NCI-H146 (cell line): ENCODE results near the gene MRPL24.

Source experiments
- DNase-seq: peaks from one replicate; lab custom pipeline; 2025; lab: John Stamatoyannopoulos, UW

The MRPL24 gene

DNA sequence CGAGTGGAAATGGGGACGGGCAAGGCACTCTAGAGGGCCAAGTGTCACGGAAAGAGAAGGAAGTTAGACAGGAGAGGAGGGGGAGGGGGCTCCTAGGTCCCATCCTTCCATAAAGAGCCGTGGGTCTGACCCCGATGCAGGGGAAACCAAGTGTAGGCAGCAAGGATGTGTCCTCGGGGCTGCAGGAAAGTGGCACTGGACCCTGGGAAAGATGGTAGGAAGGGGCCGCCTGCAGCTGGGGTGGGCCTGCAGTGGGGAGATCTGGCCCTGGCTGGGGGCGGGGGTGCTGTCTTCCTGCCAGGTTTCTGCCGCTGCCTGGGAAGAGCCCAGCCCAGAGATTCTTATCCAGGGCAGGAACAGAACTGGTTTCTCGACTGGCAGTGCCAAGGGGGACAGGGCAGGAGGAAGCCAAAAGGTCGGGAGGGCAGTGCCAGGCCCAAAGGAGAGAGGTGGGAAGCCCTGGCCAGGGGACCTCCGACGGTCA is 48.4 kb downstream of the MRPL24 start:
- DNase-seq: no peak

DNA sequence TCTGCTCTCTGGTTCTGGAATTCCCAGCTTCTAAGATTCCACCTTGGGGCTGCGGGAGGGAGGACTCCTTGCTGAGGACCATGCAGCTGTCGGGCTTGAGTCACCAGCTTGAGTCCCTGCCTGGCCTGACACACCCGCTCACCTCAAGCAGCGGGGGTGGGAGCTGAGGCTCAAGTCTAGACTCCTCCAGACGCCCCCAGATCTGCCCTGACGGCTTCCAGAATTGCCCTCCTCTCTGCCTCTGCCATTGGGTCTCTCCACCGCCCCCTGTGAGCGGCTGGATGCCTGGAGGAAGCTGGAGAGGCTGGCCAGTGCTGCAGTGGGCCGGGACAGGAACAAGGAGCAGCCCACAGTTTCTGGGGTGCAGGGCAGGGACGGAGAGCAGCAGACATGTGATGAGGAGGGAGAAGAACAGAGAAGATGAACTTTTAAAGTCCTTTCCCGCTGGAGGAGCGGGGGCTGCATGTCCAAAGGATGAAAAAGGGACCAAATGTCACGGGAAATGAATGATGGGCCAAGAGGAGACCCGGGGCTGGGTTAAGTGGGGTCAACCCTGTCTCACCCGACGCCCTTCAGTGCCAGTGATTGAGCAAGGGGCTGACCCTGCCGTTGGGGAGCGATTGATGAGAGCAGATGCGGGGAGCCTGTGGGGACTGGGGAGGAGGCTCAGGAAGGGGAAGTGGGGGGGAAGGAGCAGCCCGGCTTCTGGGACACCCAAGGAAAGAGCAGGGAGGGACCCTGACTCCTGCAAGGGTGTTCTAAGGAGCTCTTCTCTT is 49.0 kb downstream of the MRPL24 start:
- no peak for DNase-seq

DNA sequence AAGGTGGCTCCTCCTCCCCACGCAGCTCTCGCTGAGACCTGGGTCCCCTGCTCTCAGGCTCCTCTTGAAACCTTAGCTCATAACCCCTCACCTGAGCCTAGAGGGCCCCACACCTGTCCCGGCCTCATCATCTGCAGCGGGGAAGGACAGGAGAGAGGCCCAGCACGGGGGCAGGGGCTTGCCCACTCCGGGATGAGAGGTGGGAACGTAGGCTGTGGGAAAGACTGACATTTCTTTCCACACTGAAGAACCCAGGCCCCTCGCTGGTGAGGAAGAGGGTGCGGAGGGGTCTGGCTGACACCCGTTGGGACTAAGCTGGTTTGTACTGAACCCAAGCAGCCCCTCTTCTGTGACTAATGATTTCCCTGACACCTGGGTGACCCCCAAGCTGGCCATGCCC is 49.7 kb downstream of the MRPL24 start:
- no peak for DNase-seq

DNA sequence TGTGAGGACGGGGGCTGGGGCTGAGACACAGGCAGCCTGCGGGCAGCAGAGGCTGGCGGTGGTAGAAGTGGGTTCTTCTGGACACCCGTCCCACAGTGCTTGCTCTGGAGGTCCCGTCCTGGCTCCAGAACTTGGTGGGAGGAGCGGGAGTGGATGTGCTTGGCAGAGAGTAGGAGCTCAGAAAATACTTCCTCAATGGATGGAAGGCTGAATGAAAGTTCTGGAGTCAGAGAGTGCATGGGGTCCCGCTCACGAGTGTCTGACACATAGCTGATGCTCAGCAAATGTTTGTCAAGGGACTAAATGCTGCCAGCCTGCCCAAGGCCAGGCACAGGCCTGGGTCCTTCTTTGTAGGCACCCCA is 50.2 kb downstream of the MRPL24 start:
- no peak for DNase-seq

DNA sequence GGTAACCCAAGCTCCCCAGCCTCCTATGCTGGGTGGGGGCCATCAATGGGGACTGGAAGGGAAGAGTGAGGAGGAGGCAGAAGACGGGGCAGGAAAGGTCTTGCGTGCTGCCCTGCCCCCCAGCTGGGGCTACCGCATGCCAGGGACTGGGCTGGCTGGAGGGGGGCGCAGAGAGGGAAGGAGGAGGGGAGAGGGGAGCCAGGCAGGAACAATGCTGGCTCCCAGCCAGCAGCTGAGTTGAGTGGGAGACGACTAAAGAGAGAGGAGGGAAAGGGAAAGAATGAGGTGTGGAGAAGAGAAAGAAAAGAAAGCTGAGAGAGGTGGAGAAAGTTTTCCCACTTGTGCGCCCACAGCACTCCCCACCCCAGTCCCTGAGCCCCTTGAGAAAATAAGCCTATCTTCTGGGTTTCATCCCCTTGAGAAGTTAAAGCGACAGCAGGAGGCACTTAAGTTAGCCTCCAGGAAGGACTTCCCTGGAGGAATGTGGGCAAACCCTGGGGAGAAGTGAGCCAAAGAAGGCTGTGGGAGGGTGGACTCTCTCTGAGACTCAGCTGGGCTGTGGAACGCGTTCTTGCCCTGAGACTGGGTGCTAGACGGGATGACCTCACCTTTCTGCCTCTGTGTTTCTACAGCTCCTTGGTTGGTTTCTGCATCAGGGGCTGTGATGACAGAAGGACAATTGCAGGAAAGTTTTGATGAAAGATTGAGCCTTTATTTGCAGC is 50.8 kb downstream of the MRPL24 start:
- DNase-seq: no peak

DNA sequence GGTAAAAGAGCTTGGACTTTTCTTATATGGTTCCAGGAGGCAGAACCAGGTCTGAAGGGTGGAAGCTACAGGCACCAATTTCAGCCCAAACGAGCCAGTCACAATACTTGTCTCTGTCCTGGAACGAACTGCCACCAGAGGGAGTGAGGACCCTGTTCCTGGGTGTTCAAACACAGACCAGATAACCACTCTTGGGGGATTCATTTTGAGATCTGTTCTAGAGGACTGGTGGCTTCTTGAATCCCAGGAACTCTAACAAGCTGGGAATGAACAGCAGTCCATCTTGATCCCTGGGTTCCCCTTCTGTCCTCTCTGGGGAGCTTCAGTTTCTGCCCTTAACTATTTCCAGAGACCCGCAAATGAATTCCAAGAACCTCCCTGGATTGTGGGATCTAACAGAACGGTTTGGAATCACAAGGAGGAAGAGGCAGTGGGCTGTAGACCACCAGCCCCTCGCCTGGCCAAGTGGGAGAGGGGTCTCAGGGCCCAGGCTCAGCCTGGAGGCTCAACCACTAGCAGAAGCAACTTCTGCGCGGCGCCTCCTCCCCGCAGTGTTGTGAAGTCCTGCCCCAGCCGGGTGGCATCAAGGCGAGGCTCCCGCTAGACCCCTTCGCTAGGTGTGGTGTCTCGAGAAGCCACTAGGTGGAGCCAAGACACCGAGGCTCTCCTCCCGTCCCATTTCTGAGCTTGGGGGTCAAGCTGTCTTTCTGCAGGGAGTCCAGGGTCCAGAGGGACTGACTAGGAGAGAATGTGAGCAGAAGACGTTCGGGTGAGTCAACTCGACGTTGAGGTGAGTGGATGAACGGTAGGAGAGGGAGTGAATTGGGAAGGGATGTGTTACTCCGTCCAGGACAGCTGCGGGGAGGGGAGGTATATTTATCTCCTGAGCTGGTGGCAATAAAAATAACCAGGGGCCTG is 51.6 kb downstream of the MRPL24 start:
- DNase-seq: peak; percentile 76
